HepG2 (cell line): Measurements from ENCODE around the gene MAP3K2. TPM values are rescaled to one million over a fixed set of nuclear protein-coding genes. Genes with fewer than 3 reads are reported as not detected.

Experiments
- SSRP1 ChIP-seq: IDR thresholded peaks from 2 replicates; pipeline ENCODE4 v1.6.1; 2016; ENCODE audit warnings: control low read depth
- TBX2 ChIP-seq: sonication (generic); formaldehyde crosslinking; IDR thresholded peaks from 2 replicates; pipeline ENCODE4 v1.5.0; 2020; ENCODE audit warnings: missing genetic modification reagents, mild to moderate bottlenecking, borderline replicate concordance
- TERF1 ChIP-seq: sonication (generic); formaldehyde crosslinking; IDR thresholded peaks from 2 replicates; pipeline ENCODE4 v1.8.0; 2022; ENCODE audit warnings: mild to moderate bottlenecking, missing genetic modification reagents, moderate library complexity
- ZFP36 ChIP-seq: fragments of 150-350 bp; IDR thresholded peaks from 2 replicates; pipeline ENCODE4 v1.6.1; 2018; ENCODE audit warnings: borderline replicate concordance, low read length, low read depth; ENCODE audit not compliant: partially characterized antibody
- ZNF138 ChIP-seq: sonication (generic); formaldehyde crosslinking; IDR thresholded peaks from 2 replicates; pipeline ENCODE4 v1.5.0; 2020; ENCODE audit warnings: mild to moderate bottlenecking, low read depth, missing genetic modification reagents
- ZNF747 ChIP-seq: sonication (generic); formaldehyde crosslinking; IDR thresholded peaks from 2 replicates; pipeline ENCODE4 v1.8.1; 2023; ENCODE audit warnings: missing genetic modification reagents, mild to moderate bottlenecking, borderline replicate concordance
- polyA plus RNA-seq, 8 experiments: library from polyadenylated mRNA; depleted of rRNA in 3 of 8; stranded (reverse) in 7 of 8; unstranded in 1 of 8; fragments of >200 nt; fragmentation: Illumina TruSeq in 4 of 8; extraction: Trizol in 4 of 8; gene quantifications; 2 replicates each; pipeline versions ENCODE4 v1.2.1 to v1.2.3, GENCODE V29; 2011 to 2016; ENCODE audit warnings: low read depth in 4 of 8, missing spikeins in 1 of 8, mixed read lengths in 1 of 8; ENCODE audit not compliant: insufficient read depth in 1 of 8
- total RNA-seq, 5 experiments: library from RNA; depleted of rRNA; stranded (reverse); fragments of >200 nt; fragmentation: Illumina TruSeq; extraction: Trizol; gene quantifications; 2 replicates each; pipeline ENCODE4 v1.2.3, GENCODE V29; 2016; ENCODE audit warnings: low read depth in 1 of 5
- TF ChIP-seq, protein P1 (sequence below), 2 experiments: fragments of 450-650 bp in 1 of 2; sonication (generic) in 1 of 2; formaldehyde crosslinking in 1 of 2; IDR thresholded peaks; 2 replicates each; pipeline versions ENCODE4 v1.6.1 to v1.8.0; 2016 to 2022; ENCODE audit warnings: antibody characterized with exemption in 1 of 2, mild to moderate bottlenecking in 1 of 2, missing genetic modification reagents in 1 of 2
- TF ChIP-seq, protein P2 (sequence below): sonication (generic); formaldehyde crosslinking; IDR thresholded peaks from 2 replicates; pipeline ENCODE4 v1.8.0; 2022; ENCODE audit warnings: mild to moderate bottlenecking, missing genetic modification reagents; ENCODE audit not compliant: insufficient replicate concordance
- TF ChIP-seq, protein P3 (sequence below): sonication (generic); formaldehyde crosslinking; IDR thresholded peaks from 2 replicates; pipeline ENCODE4 v1.4.0; 2020; ENCODE audit warnings: low read depth, missing genetic modification reagents

Gene MAP3K2
- total and polyA plus RNA-seq, 2 of the 13 experiments (the other 11 are each of a cell fraction or from before 2014, with no cell fraction given), result 12.2 to 37.2 TPM

GRCh38 chr2:127293748-127294562 lies 93.8 kb downstream of the MAP3K2 start, which contains the start of gene ERCC3 (continued):
- TF ChIP-seq, protein P1, sequence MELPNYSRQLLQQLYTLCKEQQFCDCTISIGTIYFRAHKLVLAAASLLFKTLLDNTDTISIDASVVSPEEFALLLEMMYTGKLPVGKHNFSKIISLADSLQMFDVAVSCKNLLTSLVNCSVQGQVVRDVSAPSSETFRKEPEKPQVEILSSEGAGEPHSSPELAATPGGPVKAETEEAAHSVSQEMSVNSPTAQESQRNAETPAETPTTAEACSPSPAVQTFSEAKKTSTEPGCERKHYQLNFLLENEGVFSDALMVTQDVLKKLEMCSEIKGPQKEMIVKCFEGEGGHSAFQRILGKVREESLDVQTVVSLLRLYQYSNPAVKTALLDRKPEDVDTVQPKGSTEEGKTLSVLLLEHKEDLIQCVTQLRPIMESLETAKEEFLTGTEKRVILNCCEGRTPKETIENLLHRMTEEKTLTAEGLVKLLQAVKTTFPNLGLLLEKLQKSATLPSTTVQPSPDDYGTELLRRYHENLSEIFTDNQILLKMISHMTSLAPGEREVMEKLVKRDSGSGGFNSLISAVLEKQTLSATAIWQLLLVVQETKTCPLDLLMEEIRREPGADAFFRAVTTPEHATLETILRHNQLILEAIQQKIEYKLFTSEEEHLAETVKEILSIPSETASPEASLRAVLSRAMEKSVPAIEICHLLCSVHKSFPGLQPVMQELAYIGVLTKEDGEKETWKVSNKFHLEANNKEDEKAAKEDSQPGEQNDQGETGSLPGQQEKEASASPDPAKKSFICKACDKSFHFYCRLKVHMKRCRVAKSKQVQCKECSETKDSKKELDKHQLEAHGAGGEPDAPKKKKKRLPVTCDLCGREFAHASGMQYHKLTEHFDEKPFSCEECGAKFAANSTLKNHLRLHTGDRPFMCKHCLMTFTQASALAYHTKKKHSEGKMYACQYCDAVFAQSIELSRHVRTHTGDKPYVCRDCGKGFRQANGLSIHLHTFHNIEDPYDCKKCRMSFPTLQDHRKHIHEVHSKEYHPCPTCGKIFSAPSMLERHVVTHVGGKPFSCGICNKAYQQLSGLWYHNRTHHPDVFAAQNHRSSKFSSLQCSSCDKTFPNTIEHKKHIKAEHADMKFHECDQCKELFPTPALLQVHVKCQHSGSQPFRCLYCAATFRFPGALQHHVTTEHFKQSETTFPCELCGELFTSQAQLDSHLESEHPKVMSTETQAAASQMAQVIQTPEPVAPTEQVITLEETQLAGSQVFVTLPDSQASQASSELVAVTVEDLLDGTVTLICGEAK (IDR thresholded peaks at IDR 0.05), result peak; percentile 73
- TF ChIP-seq, protein P1 (CRISPR knock-in tag; IDR thresholded peaks at IDR 0.05), result peak; percentile 90
- peak; percentile 99 for TF ChIP-seq ZNF138
- peak; percentile 97 for TF ChIP-seq TBX2 (CRISPR knock-in tag)
- no peak for TF ChIP-seq SSRP1 (CRISPR knock-in tag)
- 0 out of 2 replicates have a peak, but pooled peaks have one; percentile 22 for TF ChIP-seq TERF1 (CRISPR knock-in tag)
- TF ChIP-seq, protein P2, sequence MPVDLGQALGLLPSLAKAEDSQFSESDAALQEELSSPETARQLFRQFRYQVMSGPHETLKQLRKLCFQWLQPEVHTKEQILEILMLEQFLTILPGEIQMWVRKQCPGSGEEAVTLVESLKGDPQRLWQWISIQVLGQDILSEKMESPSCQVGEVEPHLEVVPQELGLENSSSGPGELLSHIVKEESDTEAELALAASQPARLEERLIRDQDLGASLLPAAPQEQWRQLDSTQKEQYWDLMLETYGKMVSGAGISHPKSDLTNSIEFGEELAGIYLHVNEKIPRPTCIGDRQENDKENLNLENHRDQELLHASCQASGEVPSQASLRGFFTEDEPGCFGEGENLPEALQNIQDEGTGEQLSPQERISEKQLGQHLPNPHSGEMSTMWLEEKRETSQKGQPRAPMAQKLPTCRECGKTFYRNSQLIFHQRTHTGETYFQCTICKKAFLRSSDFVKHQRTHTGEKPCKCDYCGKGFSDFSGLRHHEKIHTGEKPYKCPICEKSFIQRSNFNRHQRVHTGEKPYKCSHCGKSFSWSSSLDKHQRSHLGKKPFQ (CRISPR knock-in tag), result peak; percentile 55
- no peak for TF ChIP-seq ZFP36
- peak; percentile 99 for TF ChIP-seq ZNF747 (CRISPR knock-in tag)
- TF ChIP-seq, protein P3, sequence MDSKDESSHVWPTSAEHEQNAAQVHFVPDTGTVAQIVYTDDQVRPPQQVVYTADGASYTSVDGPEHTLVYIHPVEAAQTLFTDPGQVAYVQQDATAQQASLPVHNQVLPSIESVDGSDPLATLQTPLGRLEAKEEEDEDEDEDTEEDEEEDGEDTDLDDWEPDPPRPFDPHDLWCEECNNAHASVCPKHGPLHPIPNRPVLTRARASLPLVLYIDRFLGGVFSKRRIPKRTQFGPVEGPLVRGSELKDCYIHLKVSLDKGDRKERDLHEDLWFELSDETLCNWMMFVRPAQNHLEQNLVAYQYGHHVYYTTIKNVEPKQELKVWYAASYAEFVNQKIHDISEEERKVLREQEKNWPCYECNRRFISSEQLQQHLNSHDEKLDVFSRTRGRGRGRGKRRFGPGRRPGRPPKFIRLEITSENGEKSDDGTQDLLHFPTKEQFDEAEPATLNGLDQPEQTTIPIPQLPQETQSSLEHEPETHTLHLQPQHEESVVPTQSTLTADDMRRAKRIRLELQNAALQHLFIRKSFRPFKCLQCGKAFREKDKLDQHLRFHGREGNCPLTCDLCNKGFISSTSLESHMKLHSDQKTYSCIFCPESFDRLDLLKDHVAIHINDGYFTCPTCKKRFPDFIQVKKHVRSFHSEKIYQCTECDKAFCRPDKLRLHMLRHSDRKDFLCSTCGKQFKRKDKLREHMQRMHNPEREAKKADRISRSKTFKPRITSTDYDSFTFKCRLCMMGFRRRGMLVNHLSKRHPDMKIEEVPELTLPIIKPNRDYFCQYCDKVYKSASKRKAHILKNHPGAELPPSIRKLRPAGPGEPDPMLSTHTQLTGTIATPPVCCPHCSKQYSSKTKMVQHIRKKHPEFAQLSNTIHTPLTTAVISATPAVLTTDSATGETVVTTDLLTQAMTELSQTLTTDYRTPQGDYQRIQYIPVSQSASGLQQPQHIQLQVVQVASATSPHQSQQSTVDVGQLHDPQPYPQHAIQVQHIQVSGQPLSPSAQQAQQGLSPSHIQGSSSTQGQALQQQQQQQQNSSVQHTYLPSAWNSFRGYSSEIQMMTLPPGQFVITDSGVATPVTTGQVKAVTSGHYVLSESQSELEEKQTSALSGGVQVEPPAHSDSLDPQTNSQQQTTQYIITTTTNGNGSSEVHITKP (CRISPR knock-in tag), result no peak
